ENCODE data around the gene HPSE2. TPM values are rescaled to one million over a fixed set of nuclear protein-coding genes. Genes with fewer than 3 reads are reported as not detected.

The HPSE2 gene
- total and polyA plus RNA-seq, 12 donors, result 0.04 to 0.24 (median 0.13) TPM; not detected in 6

GRCh38 chr10:99203310-99203709 is 32.3 kb downstream of the HPSE2 start:
- 86 to 96% methylated on average over 3 of the region's 3 CpGs for WGBS, 2 donors
- H3K4me1 ChIP-seq, result no peaks in the 10 kb centered on the region
- intact Hi-C loops (cut with DNase I), result no loop called here
- DNase-seq, result no peak
- H3K4me3 ChIP-seq, result no peak overlapping the region
- no peak for ATAC-seq
- TF ChIP-seq, protein P1, sequence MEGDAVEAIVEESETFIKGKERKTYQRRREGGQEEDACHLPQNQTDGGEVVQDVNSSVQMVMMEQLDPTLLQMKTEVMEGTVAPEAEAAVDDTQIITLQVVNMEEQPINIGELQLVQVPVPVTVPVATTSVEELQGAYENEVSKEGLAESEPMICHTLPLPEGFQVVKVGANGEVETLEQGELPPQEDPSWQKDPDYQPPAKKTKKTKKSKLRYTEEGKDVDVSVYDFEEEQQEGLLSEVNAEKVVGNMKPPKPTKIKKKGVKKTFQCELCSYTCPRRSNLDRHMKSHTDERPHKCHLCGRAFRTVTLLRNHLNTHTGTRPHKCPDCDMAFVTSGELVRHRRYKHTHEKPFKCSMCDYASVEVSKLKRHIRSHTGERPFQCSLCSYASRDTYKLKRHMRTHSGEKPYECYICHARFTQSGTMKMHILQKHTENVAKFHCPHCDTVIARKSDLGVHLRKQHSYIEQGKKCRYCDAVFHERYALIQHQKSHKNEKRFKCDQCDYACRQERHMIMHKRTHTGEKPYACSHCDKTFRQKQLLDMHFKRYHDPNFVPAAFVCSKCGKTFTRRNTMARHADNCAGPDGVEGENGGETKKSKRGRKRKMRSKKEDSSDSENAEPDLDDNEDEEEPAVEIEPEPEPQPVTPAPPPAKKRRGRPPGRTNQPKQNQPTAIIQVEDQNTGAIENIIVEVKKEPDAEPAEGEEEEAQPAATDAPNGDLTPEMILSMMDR (IDR thresholded peaks at IDR 0.05), result no peak
- H3K27ac ChIP-seq, result no peak overlapping the region
- H3K9me3 ChIP-seq, result peaks cover 0 to 18% (median 0%) of the 10 kb centered on the region in 11 donors
- H3K27me3 ChIP-seq, result no peaks in the 10 kb centered on the region
- no peaks in the 10 kb centered on the region for H3K36me3 ChIP-seq

GRCh38 chr10:99172950-99173349 is 62.7 kb downstream of the HPSE2 start:
- Histone ChIP-seq H3K9me3 (no peaks in the 10 kb centered on the region), H3K4me1 (no peaks in the 10 kb centered on the region), H3K27ac (no peak overlapping the region), H3K27me3 (peaks cover 0 to 28% (median 7%) of the 10 kb centered on the region in 7 donors), H3K4me3 (no peak overlapping the region), H3K36me3 (no peaks in the 10 kb centered on the region)
- ATAC-seq, result no peak
- TF ChIP-seq, protein P1 (IDR thresholded peaks at IDR 0.05), result no peak
- 76 to 84% methylated on average over 1 of the region's 1 CpG for WGBS, 2 donors
- intact Hi-C loops (cut with DNase I), result loop anchor here in 3 of 10 donors (5.0 kb wide), 1 partner anchor 706 kb away; no protein-coding TSS in a partner anchor
- DNase-seq, result no peak

DNA sequence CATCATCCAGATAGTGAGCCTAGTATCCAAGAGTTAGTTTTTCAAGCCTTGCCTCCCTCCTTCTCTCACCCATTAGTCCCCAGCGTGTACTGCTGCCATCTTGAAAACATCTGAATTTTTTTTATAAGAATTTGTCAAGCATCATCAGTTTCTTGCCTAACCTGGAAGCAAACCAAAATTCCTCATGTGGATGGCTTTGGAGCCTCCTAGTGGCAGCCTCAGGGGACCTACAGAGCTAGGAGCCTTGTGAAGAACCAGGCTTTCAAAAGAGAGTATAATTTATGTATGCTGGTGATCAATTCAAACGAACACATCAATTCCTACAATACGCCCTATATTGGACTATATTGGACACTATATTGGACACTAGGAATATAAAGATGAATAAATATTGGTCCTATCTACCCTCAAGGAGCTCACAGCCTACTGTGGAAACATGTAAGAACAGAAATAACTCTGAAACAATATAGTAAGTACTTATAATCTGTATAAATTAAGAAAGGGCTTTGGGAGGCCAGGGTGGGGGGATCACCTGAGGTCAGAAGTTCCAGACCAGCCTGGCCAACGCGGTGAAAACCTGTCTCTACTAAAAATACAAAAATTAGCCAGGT is 63.4 kb downstream of the HPSE2 start:
- no peaks in the 10 kb centered on the region for H3K36me3 ChIP-seq
- intact Hi-C loops (cut with DNase I), result loop anchor here in 3 of 10 donors (5.0 kb wide), 1 partner anchor 705 kb away; no protein-coding TSS in a partner anchor
- H3K27ac ChIP-seq, result no peak overlapping the region
- H3K9me3 ChIP-seq, result no peaks in the 10 kb centered on the region
- no peak for DNase-seq
- no peaks in the 10 kb centered on the region for H3K4me1 ChIP-seq
- WGBS, 2 donors, result 32% methylated on average over 5 of the region's 5 CpGs
- H3K27me3 ChIP-seq, result peaks cover 0 to 28% (median 7%) of the 10 kb centered on the region in 7 donors
- TF ChIP-seq, protein P1 (IDR thresholded peaks at IDR 0.05), result peak; percentile 19 to 59 (median 45)
- no peak for ATAC-seq
- no peak overlapping the region for H3K4me3 ChIP-seq

DNA sequence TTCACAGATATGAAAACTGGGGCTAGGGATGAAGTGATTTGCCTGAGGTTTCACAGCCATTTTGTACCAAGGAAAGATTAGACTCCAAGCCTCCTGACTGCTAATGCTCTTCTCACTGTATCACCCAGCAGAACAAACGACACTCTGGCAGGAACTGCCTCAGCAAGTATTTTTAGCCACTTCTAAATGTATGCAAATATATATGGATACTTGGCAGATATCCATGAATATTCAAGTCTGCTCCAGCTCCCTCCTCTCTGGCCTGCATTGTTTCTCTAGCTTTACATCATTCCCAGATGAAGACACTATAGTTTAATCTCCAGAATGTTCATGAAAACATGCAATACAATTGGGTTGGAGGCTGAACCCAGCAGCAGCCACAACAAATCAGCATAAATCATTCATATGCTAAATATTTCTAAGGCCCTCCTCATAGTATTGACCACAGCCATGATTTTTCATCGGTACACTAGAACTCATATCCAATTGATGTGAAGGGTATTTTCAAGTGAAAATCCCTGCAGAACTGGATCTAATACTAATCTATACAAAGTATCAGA is 65.5 kb downstream of the HPSE2 start:
- intact Hi-C loops (cut with DNase I), result loop anchor here in 3 of 10 donors (5.0 kb wide), 1 partner anchor 703 kb away; no protein-coding TSS in a partner anchor
- no peaks in the 10 kb centered on the region for H3K4me1 ChIP-seq
- peaks cover 0 to 21% (median 0%) of the 10 kb centered on the region in 7 donors for H3K27me3 ChIP-seq
- TF ChIP-seq, protein P1 (IDR thresholded peaks at IDR 0.05), result no peak
- WGBS, 2 donors, result 47 to 50% methylated on average over 2 of the region's 2 CpGs
- no peaks in the 10 kb centered on the region for H3K36me3 ChIP-seq
- ATAC-seq (no peak), DNase-seq (no peak)
- H3K4me3 ChIP-seq, result no peak overlapping the region
- H3K27ac ChIP-seq, result no peak overlapping the region
- H3K9me3 ChIP-seq, result no peaks in the 10 kb centered on the region

Measured in heart right ventricle (tissue), 16 donors.